Measurements from ENCODE around the gene GPR68.

The GPR68 gene

DNA sequence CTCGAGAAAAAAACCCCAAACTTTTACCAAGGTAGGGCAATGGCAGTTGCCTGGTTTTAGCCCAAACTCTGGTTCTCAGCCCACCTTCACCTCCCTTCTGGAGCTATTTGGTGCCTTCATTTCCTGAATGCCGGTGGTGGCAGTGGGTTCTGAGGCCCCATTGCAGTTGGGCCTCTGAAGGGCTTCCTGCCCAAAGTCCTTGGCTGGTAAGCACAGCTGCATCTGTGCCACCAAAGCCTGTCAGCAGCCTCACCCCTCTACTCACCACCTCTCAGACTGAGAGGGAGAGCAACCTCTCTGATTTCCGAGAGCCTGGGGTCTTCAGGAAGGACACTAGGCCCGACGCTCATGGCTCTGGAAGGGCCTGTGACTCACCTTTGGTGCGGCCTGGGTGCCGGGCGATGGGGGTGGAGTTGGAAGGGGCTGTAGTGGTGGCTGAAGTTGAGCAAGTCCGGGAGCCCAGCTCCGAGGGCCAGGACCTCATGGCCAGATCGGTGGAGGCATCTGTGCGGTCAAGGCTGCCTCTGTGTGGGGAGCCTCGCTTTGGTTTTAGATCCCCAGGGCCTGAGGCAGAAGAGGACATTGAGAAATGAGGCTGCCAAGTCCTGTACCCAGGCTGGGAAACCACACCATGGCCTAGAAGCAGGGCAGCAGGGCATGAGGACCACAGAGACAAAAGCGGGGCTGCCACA, 38.6 kb upstream of the GPR68 start:
- TF ChIP-seq, protein P1, sequence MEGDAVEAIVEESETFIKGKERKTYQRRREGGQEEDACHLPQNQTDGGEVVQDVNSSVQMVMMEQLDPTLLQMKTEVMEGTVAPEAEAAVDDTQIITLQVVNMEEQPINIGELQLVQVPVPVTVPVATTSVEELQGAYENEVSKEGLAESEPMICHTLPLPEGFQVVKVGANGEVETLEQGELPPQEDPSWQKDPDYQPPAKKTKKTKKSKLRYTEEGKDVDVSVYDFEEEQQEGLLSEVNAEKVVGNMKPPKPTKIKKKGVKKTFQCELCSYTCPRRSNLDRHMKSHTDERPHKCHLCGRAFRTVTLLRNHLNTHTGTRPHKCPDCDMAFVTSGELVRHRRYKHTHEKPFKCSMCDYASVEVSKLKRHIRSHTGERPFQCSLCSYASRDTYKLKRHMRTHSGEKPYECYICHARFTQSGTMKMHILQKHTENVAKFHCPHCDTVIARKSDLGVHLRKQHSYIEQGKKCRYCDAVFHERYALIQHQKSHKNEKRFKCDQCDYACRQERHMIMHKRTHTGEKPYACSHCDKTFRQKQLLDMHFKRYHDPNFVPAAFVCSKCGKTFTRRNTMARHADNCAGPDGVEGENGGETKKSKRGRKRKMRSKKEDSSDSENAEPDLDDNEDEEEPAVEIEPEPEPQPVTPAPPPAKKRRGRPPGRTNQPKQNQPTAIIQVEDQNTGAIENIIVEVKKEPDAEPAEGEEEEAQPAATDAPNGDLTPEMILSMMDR (IDR thresholded peaks at IDR 0.05; ENCODE audit: insufficient read depth, low read depth, low read length, missing control alignments): no peak
- no peak overlapping the region for H3K4me3 ChIP-seq (ENCODE audit: low read length)
- no peak for DNase-seq (ENCODE audit: low read depth)

DNA sequence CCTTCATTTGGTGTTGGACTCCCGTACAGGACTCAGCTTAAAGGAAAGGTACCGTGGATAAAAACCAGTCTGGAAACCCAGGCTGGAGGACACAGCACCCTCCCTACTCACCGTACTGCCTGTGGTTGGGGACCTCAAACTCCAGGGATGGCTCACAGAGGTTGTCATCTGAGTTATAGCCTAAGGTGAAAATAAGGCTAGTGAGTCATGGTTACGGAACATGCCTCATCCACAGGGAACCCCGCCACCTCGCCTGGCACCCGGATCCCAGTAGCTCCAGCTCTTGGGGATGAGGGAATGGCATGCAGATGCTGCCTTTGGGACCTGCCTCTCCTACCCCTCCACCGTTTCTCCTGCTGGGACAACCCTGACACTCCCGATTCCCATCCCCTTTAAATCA, 36.8 kb upstream of the GPR68 start:
- TF ChIP-seq, protein P1 (IDR thresholded peaks at IDR 0.05; ENCODE audit: insufficient read depth, low read depth, low read length, missing control alignments): no peak
- peak; percentile 89 for DNase-seq (ENCODE audit: low read depth)
- H3K4me3 ChIP-seq (ENCODE audit: low read length): no peak overlapping the region

DNA sequence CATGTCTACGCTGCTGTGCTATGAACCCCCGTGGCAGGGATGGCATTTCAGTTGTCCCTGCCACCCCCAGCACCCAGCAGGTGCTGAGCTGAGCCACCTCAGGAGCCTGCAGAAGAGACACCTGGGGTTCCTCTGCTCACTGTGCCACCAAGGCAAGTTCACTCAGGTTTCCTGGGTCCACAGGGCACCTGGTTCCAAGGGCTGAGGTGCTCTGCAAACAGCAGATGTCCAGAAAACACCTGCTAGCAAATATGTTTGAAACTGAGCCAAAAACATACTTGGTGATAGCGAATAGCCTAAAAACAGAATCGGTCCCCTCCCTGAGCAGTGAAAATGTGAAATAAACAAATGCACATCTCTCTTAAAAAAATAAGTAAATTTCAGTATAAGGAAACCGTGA, 35.6 kb upstream of the GPR68 start:
- TF ChIP-seq, protein P1 (IDR thresholded peaks at IDR 0.05; ENCODE audit: insufficient read depth, low read depth, low read length, missing control alignments): no peak
- DNase-seq (ENCODE audit: low read depth): no peak

DNA sequence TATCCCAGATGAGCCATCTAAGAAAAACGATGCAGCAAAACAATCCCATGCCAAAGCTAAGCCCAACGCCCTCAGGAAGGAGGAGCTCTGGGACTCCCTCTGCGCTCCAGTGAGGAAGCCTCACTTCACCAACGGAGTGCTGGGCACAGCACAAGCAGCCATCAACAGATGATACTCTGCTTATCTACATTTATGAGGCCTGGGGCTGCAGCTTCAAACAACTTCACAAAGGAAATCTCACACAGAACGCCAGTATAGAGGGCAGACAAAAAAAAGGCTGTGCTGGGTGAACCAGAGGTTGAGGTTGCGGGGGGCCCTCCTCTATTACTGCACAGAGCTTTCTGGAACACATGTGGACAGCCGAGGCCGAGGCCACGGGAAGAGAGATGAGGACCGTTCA, 34.9 kb upstream of the GPR68 start:
- TF ChIP-seq, protein P1 (IDR thresholded peaks at IDR 0.05; ENCODE audit: insufficient read depth, low read depth, low read length, missing control alignments): no peak
- H3K4me3 ChIP-seq (ENCODE audit: low read length): no peak overlapping the region
- no peak for DNase-seq (ENCODE audit: low read depth)

More for the DNA sequence above, 35.6 kb upstream of the GPR68 start:
- no peak overlapping the region for H3K4me3 ChIP-seq (ENCODE audit: low read length)

DNA sequence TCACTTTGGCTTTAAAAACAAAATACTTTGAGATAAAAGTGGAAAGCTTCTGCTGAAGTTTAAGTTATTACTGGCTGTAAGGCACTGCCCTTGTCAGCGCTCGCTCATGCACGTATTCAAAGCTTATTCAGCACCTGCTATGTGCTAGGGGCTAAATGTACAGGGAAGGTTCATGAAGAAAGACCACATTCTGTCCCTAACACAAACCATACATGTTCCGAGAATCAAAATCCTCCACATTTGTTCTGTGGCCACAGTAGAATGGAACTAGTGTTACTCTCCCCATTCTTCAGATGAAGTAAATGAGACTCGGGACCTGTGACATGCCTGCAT, 33.8 kb upstream of the GPR68 start:
- no peak overlapping the region for H3K4me3 ChIP-seq (ENCODE audit: low read length)
- no peak for DNase-seq (ENCODE audit: low read depth)
- TF ChIP-seq, protein P1 (IDR thresholded peaks at IDR 0.05; ENCODE audit: insufficient read depth, low read depth, low read length, missing control alignments): no peak

GRCh38 chr14:91277546-91278382, 33.3 kb upstream of the GPR68 start:
- TF ChIP-seq, protein P1 (IDR thresholded peaks at IDR 0.05; ENCODE audit: insufficient read depth, low read depth, low read length, missing control alignments): no peak
- H3K4me3 ChIP-seq (ENCODE audit: low read length): no peak overlapping the region
- DNase-seq (ENCODE audit: low read depth): peak; percentile 92

Data from epithelial cell of esophagus (primary cell).